ENCODE measurements around the gene RHEX.

GRCh38 chr1:206035027-206035426 lies 17.9 kb upstream of the RHEX start:
- TF ChIP-seq CTCF (IDR thresholded peaks at IDR 0.05) (no peak), EZH2 (IDR thresholded peaks at IDR 0.05; ENCODE audit: borderline replicate concordance, insufficient read depth, low read depth, low read length, poor library complexity, severe bottlenecking) (no peak)
